Stimulated activated CD4-positive, alpha-beta T cell treated with anti-CD3 and anti-CD28 coated beads, Interleukin-2, amount 100 ng/mL, for 4 hours (primary cell): Measurements from ENCODE around the gene CST9.
"Not testable (repeated sequence)": the region's sequence is repeated elsewhere in the genome, so short reads cannot be mapped to it uniquely, and the experiment has no call there.

ENCODE experiments used
- DNase-seq: peaks from one replicate; pipeline ENCODE4 v3.0.0-alpha.2; 2020; ENCODE audit warnings: low read depth

Gene CST9

GRCh38 chr20:23623666-23624323 lies 18.1 kb upstream of the CST9 start:
- no peak for DNase-seq

- DNase-seq, result no peak
These were observed 17.2 kb upstream of the CST9 start for GRCh38 chr20:23622839-23623343.

GRCh38 chr20:23622401-23622800 lies 16.7 kb upstream of the CST9 start:
- not testable (repeated sequence) for DNase-seq

- not testable (repeated sequence) for DNase-seq
These were observed 15.1 kb upstream of the CST9 start for GRCh38 chr20:23620670-23621386.

- no peak for DNase-seq
These were observed 8.4 kb upstream of the CST9 start for GRCh38 chr20:23614163-23614562.

- no peak for DNase-seq
These were observed 8.0 kb upstream of the CST9 start for GRCh38 chr20:23613676-23614075.

- DNase-seq, result no peak
These were observed 6.7 kb upstream of the CST9 start for GRCh38 chr20:23612396-23612795.

- DNase-seq, result no peak
These were observed 3.9 kb upstream of the CST9 start for GRCh38 chr20:23609486-23610109.

GRCh38 chr20:23608251-23608846 lies 2.6 kb upstream of the CST9 start:
- DNase-seq, result no peak

GRCh38 chr20:23607497-23608245 lies 2.0 kb upstream of the CST9 start:
- no peak for DNase-seq

- DNase-seq, result peak; percentile 20
These were observed 934 bp upstream of the CST9 start for GRCh38 chr20:23606652-23607049.

- DNase-seq, result no peak
These were observed 1.4 kb downstream of the CST9 start for GRCh38 chr20:23604306-23604705.

- no peak for DNase-seq
These were observed 2.4 kb downstream of the CST9 start for GRCh38 chr20:23603321-23603720.

GRCh38 chr20:23602699-23603098 lies 3.0 kb downstream of the CST9 start:
- DNase-seq, result no peak

GRCh38 chr20:23602241-23602640 lies 3.5 kb downstream of the CST9 start:
- no peak for DNase-seq

- no peak for DNase-seq
These were observed 4.0 kb downstream of the CST9 start for GRCh38 chr20:23601715-23602114.

- no peak for DNase-seq
These were observed 7.2 kb downstream of the CST9 start for GRCh38 chr20:23598481-23598880.

- no peak for DNase-seq
These were observed 9.0 kb downstream of the CST9 start for GRCh38 chr20:23596579-23597250.

GRCh38 chr20:23595941-23596340 lies 9.8 kb downstream of the CST9 start:
- DNase-seq, result no peak

- DNase-seq, result no peak
These were observed 17.0 kb downstream of the CST9 start for GRCh38 chr20:23588434-23589403.
